Measurements from ENCODE around the gene NEURL1B.
"Not testable (repeated sequence)": the region's sequence is repeated elsewhere in the genome, so short reads cannot be mapped to it uniquely, and the experiment has no call there.

Gene NEURL1B

GRCh38 chr5:172696171-172696849 lies 55.2 kb downstream of the NEURL1B start:
- DNase-seq (ENCODE audit: low spot score): no peak

GRCh38 chr5:172697123-172698121 lies 56.4 kb downstream of the NEURL1B start:
- DNase-seq (ENCODE audit: low spot score): peak; percentile 84

GRCh38 chr5:172699423-172699822 lies 58.4 kb downstream of the NEURL1B start:
- DNase-seq (ENCODE audit: low spot score): no peak

GRCh38 chr5:172699999-172700364 lies 58.9 kb downstream of the NEURL1B start:
- no peak for DNase-seq (ENCODE audit: low spot score)

- no peak for DNase-seq (ENCODE audit: low spot score)
These were observed 59.6 kb downstream of the NEURL1B start for GRCh38 chr5:172700365-172701290.

GRCh38 chr5:172701291-172701656 lies 60.2 kb downstream of the NEURL1B start:
- DNase-seq (ENCODE audit: low spot score): no peak

- no peak for DNase-seq (ENCODE audit: low spot score)
These were observed 62.9 kb downstream of the NEURL1B start for GRCh38 chr5:172703952-172704351.

GRCh38 chr5:172705576-172706084 lies 64.6 kb downstream of the NEURL1B start:
- DNase-seq (ENCODE audit: low spot score): no peak

- DNase-seq (ENCODE audit: low spot score): no peak
These were observed 65.7 kb downstream of the NEURL1B start for GRCh38 chr5:172706796-172707195.

GRCh38 chr5:172707285-172708182 lies 66.5 kb downstream of the NEURL1B start:
- peak; percentile 64 for DNase-seq (ENCODE audit: low spot score)

GRCh38 chr5:172708183-172708505 lies 67.1 kb downstream of the NEURL1B start:
- no peak for DNase-seq (ENCODE audit: low spot score)

- no peak for DNase-seq (ENCODE audit: low spot score)
These were observed 69.6 kb downstream of the NEURL1B start for GRCh38 chr5:172710676-172711075.

- not testable (repeated sequence) for DNase-seq (ENCODE audit: low spot score)
These were observed 70.3 kb downstream of the NEURL1B start for GRCh38 chr5:172711321-172711861.

- DNase-seq (ENCODE audit: low spot score): no peak
These were observed 71.5 kb downstream of the NEURL1B start for GRCh38 chr5:172712610-172713009.

- DNase-seq (ENCODE audit: low spot score): no peak
These were observed 72.2 kb downstream of the NEURL1B start for GRCh38 chr5:172713113-172713808.

GRCh38 chr5:172713809-172714490 lies 72.9 kb downstream of the NEURL1B start:
- no peak for DNase-seq (ENCODE audit: low spot score)

GRCh38 chr5:172714491-172715420 lies 73.7 kb downstream of the NEURL1B start:
- DNase-seq (ENCODE audit: low spot score): peak; percentile 95

GRCh38 chr5:172715421-172715780 lies 74.3 kb downstream of the NEURL1B start:
- peak; percentile 46 for DNase-seq (ENCODE audit: low spot score)
